ENCODE data around the gene HOXA11.

DNA sequence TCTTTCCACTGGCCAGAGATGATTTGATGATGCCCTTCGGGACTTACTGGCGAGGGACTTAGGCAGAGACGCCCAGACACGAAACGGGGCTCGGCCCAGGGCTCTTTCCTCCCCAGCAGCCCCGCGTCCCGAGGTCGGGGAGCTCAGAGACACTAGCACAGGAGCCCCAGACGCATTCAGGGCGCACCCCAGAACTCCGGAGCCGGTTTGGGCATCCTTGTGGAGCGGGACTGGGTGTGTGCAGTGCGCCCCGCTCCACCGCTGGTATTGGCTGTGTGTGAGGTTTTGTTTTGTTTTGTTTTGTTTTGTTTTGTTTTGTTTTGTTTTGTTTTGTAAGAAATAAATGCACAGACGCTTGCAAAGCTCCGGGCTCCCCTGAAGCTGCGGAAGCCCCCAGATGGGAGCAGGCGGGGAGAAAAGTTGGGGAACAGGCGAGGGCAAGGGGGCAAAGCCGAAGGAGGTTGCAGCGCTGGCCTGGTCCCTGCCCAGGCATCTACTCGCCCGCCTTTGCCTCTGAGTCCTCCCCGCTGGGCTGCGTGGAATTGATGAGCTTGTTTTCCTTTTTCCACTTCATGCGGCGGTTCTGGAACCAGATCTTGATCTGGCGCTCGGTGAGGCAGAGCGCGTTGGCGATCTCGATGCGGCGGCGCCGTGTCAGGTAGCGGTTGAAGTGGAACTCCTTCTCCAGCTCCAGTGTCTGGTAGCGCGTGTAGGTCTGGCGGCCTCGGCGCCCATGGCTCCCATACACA lies 39.7 kb downstream of the HOXA11 start:
- TF ChIP-seq, protein P1, sequence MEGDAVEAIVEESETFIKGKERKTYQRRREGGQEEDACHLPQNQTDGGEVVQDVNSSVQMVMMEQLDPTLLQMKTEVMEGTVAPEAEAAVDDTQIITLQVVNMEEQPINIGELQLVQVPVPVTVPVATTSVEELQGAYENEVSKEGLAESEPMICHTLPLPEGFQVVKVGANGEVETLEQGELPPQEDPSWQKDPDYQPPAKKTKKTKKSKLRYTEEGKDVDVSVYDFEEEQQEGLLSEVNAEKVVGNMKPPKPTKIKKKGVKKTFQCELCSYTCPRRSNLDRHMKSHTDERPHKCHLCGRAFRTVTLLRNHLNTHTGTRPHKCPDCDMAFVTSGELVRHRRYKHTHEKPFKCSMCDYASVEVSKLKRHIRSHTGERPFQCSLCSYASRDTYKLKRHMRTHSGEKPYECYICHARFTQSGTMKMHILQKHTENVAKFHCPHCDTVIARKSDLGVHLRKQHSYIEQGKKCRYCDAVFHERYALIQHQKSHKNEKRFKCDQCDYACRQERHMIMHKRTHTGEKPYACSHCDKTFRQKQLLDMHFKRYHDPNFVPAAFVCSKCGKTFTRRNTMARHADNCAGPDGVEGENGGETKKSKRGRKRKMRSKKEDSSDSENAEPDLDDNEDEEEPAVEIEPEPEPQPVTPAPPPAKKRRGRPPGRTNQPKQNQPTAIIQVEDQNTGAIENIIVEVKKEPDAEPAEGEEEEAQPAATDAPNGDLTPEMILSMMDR (conservative IDR thresholded peaks at IDR 0.05; ENCODE audit: low read depth, low read length) = no peak
- TF ChIP-seq EZH2 (IDR thresholded peaks at IDR 0.05; ENCODE audit: borderline replicate concordance, low read depth, low read length, poor library complexity, severe bottlenecking) = no peak

All from A673 (cell line).